Fibroblast of lung (primary cell): Measurements from ENCODE around the gene ESRRB. TPM values are rescaled to one million over a fixed set of nuclear protein-coding genes. Genes with fewer than 3 reads are reported as not detected.

Experiments used
- DNase-seq, 2 donors: peaks; one replicate each; pipeline versions ENCODE4 v3.0.0 to v3.0.0-alpha.2; 2010; ENCODE audit warnings: low read depth in 2 of 2
- H2AFZ ChIP-seq: 2 replicates; pipeline ENCODE4 v1.5.1; 2012; ENCODE audit warnings: low read length, control low read depth, inconsistent platforms
- H3K27ac ChIP-seq: 2 replicates; pipeline ENCODE4 v1.5.1; 2011; ENCODE audit warnings: low read length, control low read depth; ENCODE audit not compliant: insufficient read depth
- H3K27me3 ChIP-seq: 2 replicates; pipeline ENCODE4 v1.5.1; 2011; ENCODE audit warnings: mild to moderate bottlenecking, low read length; ENCODE audit not compliant: control insufficient read depth, insufficient read depth
- H3K36me3 ChIP-seq: 2 replicates; pipeline ENCODE4 v1.5.1; 2011; ENCODE audit warnings: low read length; ENCODE audit not compliant: control insufficient read depth, insufficient read depth
- H3K4me1 ChIP-seq: 2 replicates; pipeline ENCODE4 v1.5.1; 2011; ENCODE audit warnings: low read length; ENCODE audit not compliant: control insufficient read depth, insufficient read depth; ENCODE audit errors: extremely low read depth
- H3K4me2 ChIP-seq: 2 replicates; pipeline ENCODE4 v1.5.1; 2011; ENCODE audit warnings: low read length, control low read depth; ENCODE audit not compliant: insufficient read depth; ENCODE audit errors: extremely low read depth
- H3K4me3 ChIP-seq, 4 experiments: fragments of 200-600 bp in 1 of 4; sonication (generic) in 1 of 4; replicated peaks in 1 of 4; 2 replicates each; pipeline ENCODE4 v1.5.1; 2011 to 2016; ENCODE audit warnings: low read length in 4 of 4, low read depth in 3 of 4, mild to moderate bottlenecking in 3 of 4, control low read depth in 2 of 4, inconsistent platforms in 1 of 4, mixed read lengths in 1 of 4; ENCODE audit not compliant: insufficient read depth in 1 of 4; ENCODE audit errors: control extremely low read depth in 1 of 4
- H3K79me2 ChIP-seq: 2 replicates; pipeline ENCODE4 v1.5.1; 2012; ENCODE audit warnings: mild to moderate bottlenecking, low read length, inconsistent platforms; ENCODE audit not compliant: control insufficient read depth, insufficient read depth
- H3K9ac ChIP-seq: 2 replicates; pipeline ENCODE4 v1.5.1; 2011; ENCODE audit warnings: mild to moderate bottlenecking, low read length, control low read depth; ENCODE audit not compliant: insufficient read depth
- H3K9me3 ChIP-seq: 2 replicates; pipeline ENCODE4 v1.5.1; 2012; ENCODE audit warnings: low read depth, low read length; ENCODE audit not compliant: control insufficient read depth, insufficient read depth
- H4K20me1 ChIP-seq: 2 replicates; pipeline ENCODE4 v1.5.1; 2011; ENCODE audit warnings: low read length; ENCODE audit not compliant: control insufficient read depth, insufficient read depth; ENCODE audit errors: extremely low read depth
- EZH2 ChIP-seq: IDR thresholded peaks from 2 replicates; pipeline ENCODE4 v1.5.1; 2012; ENCODE audit warnings: low read length, control low read depth, mild to moderate bottlenecking; ENCODE audit errors: missing control alignments
- polyA plus RNA-seq, 2 donors: library from polyadenylated mRNA; depleted of rRNA in 1 of 2; stranded (reverse) in 1 of 2; unstranded in 1 of 2; fragments of >200 nt; gene quantifications; 2 replicates each; pipeline ENCODE4 v1.2.1, GENCODE V29; 2011 to 2012; ENCODE audit warnings: missing spikeins in 1 of 2
- total RNA-seq: library from RNA; depleted of rRNA; stranded (reverse); fragments of >200 nt; gene quantifications from 2 replicates; pipeline ENCODE4 v1.2.1, GENCODE V29; 2014
- TF ChIP-seq, protein P1 (sequence below), 2 donors: IDR thresholded peaks in 1 of 2; conservative IDR thresholded peaks in 1 of 2; 1 replicate in 1 of 2; 2 replicates in 1 of 2; pipeline ENCODE4 v1.5.1; 2011 to 2012; ENCODE audit warnings: low read length in 2 of 2, control low read depth in 1 of 2, inconsistent platforms in 1 of 2, low read depth in 1 of 2, mild to moderate bottlenecking in 1 of 2

The ESRRB gene
- total and polyA plus RNA-seq, 2 donors (not counting 1 experiment from before 2014, with no cell fraction given), result not detected

DNA sequence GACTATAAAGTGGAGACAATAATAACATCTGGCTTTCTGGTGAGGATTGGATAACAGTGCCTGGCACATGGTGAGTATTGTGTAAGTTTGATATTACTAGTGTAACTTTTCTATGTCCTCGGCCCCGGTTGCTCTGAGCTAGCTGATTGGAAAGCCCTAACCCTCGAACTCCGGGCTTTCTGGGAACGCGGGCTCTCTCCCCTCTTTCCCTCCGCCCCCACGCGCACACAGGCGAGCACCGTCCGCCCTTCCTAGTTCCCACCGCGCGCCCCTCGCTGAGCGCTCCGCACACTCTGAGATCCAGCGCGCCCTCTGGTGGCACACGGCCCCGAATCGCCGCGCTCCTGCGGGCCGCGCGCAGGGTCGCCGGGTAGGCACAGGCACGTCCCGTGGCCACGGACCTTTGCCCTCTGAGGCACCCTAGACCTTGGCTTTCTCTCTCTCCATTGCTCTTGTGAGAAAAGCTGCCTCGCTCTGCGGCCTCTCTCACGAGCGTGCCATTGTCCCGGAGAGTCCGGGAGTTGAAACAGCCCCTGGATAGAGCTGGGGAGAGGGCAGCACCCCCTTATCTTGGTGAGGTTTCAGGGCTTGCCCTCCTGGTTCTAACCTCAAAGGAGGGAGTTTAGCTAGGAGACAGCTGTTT lies 23.2 kb upstream of the ESRRB start:
- H3K4me3 ChIP-seq, result peak overlapping the region in 2 of 4 experiments; percentile 5 to 37
- no peaks in the 10 kb centered on the region for H4K20me1 ChIP-seq
- peak; percentile 34 to 39 for DNase-seq
- no peak overlapping the region for H3K9ac ChIP-seq
- H2AFZ ChIP-seq, result no peak overlapping the region
- no peaks in the 10 kb centered on the region for H3K4me1 ChIP-seq
- H3K4me2 ChIP-seq, result peak overlapping the region; percentile 45
- H3K9me3 ChIP-seq, result no peaks in the 10 kb centered on the region
- H3K79me2 ChIP-seq, result no peaks in the 10 kb centered on the region
- no peaks in the 10 kb centered on the region for H3K36me3 ChIP-seq
- no peak overlapping the region for H3K27ac ChIP-seq
- H3K27me3 ChIP-seq, result no peaks in the 10 kb centered on the region
- TF ChIP-seq, protein P1, sequence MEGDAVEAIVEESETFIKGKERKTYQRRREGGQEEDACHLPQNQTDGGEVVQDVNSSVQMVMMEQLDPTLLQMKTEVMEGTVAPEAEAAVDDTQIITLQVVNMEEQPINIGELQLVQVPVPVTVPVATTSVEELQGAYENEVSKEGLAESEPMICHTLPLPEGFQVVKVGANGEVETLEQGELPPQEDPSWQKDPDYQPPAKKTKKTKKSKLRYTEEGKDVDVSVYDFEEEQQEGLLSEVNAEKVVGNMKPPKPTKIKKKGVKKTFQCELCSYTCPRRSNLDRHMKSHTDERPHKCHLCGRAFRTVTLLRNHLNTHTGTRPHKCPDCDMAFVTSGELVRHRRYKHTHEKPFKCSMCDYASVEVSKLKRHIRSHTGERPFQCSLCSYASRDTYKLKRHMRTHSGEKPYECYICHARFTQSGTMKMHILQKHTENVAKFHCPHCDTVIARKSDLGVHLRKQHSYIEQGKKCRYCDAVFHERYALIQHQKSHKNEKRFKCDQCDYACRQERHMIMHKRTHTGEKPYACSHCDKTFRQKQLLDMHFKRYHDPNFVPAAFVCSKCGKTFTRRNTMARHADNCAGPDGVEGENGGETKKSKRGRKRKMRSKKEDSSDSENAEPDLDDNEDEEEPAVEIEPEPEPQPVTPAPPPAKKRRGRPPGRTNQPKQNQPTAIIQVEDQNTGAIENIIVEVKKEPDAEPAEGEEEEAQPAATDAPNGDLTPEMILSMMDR (conservative IDR thresholded peaks at IDR 0.05 in 1 of 2, IDR thresholded peaks at IDR 0.05 in 1 of 2; ENCODE audit: low read depth in 1 of 2, low read length in 2 of 2), result peak; percentile 66 to 68
- TF ChIP-seq EZH2, result no peak

DNA sequence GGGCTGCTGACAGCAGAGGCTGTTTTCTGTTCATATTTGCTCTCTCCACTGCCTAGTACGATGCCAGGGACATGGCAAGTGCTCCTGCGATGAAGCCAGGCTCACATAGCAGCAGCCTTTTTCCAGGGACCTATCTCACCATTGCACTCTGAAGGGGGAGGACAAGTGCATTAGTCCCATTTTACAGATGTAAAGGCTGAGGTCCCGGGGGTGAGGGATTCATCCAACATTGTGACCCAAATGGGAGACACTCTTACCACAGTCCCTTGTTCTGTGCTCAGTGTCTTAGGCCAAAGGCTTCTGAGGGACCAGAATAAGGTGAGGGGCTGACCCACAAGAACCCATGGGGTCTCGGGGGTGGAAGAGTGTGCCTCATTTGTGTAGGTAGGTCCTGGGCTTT lies 21.6 kb upstream of the ESRRB start:
- no peak for DNase-seq
- Histone ChIP-seq H3K9ac (no peak overlapping the region), H3K4me3 (no peak overlapping the region), H3K79me2 (no peaks in the 10 kb centered on the region), H3K4me2 (no peak overlapping the region), H3K27ac (no peak overlapping the region), H3K27me3 (no peaks in the 10 kb centered on the region), H3K9me3 (no peaks in the 10 kb centered on the region), H3K4me1 (no peaks in the 10 kb centered on the region), H3K36me3 (no peaks in the 10 kb centered on the region), H2AFZ (no peak overlapping the region), H4K20me1 (no peaks in the 10 kb centered on the region)
- TF ChIP-seq EZH2, result no peak
- TF ChIP-seq, protein P1 (conservative IDR thresholded peaks at IDR 0.05 in 1 of 2, IDR thresholded peaks at IDR 0.05 in 1 of 2; ENCODE audit: low read depth in 1 of 2, low read length in 2 of 2), result no peak

DNA sequence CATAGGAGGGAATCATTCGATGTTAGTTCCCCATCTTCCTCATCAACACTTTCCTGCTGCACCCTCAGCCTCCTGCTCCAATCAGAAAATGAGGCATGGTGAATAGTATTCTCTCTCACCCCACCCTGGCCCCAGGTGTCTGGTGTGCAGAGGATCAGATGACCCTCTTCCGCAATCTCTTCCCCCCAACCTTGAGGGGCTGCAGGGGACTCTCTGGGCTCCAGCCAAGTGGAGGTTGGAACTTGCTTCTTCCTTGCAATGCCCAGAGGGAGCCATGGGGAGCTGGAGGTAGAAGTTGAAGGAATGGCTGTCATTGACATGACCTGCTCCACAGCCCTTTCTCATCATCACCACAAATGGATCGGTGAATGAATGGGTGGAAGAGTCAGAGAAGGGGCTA lies 20.2 kb upstream of the ESRRB start:
- H3K27ac ChIP-seq, result no peak overlapping the region
- H3K27me3 ChIP-seq, result no peaks in the 10 kb centered on the region
- no peaks in the 10 kb centered on the region for H3K36me3 ChIP-seq
- no peak overlapping the region for H3K9ac ChIP-seq
- DNase-seq, result no peak
- H3K4me1 ChIP-seq, result no peaks in the 10 kb centered on the region
- H3K4me3 ChIP-seq, result no peak overlapping the region
- no peak for TF ChIP-seq EZH2
- TF ChIP-seq, protein P1 (conservative IDR thresholded peaks at IDR 0.05 in 1 of 2, IDR thresholded peaks at IDR 0.05 in 1 of 2; ENCODE audit: low read depth in 1 of 2, low read length in 2 of 2), result no peak
- no peaks in the 10 kb centered on the region for H3K9me3 ChIP-seq
- no peaks in the 10 kb centered on the region for H4K20me1 ChIP-seq
- no peak overlapping the region for H3K4me2 ChIP-seq
- no peaks in the 10 kb centered on the region for H3K79me2 ChIP-seq
- no peak overlapping the region for H2AFZ ChIP-seq
